Measurements from ENCODE around the gene TRIM71.

GRCh38 chr3:32822609-32823498 is 5.1 kb downstream of the TRIM71 start:
- TF ChIP-seq CTCF (IDR thresholded peaks at IDR 0.05 in 2 of 3, conservative IDR thresholded peaks at IDR 0.05 in 1 of 3; ENCODE audit: borderline replicate concordance in 1 of 3, insufficient read depth in 1 of 3, low read depth in 2 of 3, low read length in 2 of 3) (no peak), POLR2AphosphoS5 (IDR thresholded peaks at IDR 0.05; ENCODE audit: low read depth, low read length) (no peak), EZH2phosphoT487 (IDR thresholded peaks at IDR 0.05; ENCODE audit: borderline replicate concordance) (no peak), EZH2 (IDR thresholded peaks at IDR 0.05) (no peak), POLR2A (IDR thresholded peaks at IDR 0.05; ENCODE audit: borderline replicate concordance, extremely low read depth, insufficient read depth, insufficient read length) (no peak), YY1 (IDR thresholded peaks at IDR 0.05; ENCODE audit: extremely low read depth, insufficient replicate concordance, low read depth, low read length) (no peak), CEBPB (IDR thresholded peaks at IDR 0.05; ENCODE audit: low read depth) (no peak), JUND (IDR thresholded peaks at IDR 0.05) (no peak), EGR1 (IDR thresholded peaks at IDR 0.05; ENCODE audit: low read depth) (no peak)

All from HCT116 (cell line).